GM21526 (cell line): ENCODE data around the gene KRTAP10-6.
"Not testable (repeated sequence)": the region's sequence is repeated elsewhere in the genome, so short reads cannot be mapped to it uniquely, and the experiment has no call there.

ENCODE experiments used
- ATAC-seq: cut with Tn5 transposase; IDR thresholded peaks from one replicate; pipeline ENCODE4 v1.9.1; 2021; ENCODE audit warnings: moderate library complexity; ENCODE audit not compliant: unreplicated experiment, low FRiP score

The KRTAP10-6 gene

GRCh38 chr21:44592446-44593311, at the start of gene KRTAP10-6:
Gene KRTAP10-6, minus strand, starts transcription at chr21:44592505. Its CDS starts 21 bp downstream, at chr21:44592484.
- no peak for ATAC-seq

DNA sequence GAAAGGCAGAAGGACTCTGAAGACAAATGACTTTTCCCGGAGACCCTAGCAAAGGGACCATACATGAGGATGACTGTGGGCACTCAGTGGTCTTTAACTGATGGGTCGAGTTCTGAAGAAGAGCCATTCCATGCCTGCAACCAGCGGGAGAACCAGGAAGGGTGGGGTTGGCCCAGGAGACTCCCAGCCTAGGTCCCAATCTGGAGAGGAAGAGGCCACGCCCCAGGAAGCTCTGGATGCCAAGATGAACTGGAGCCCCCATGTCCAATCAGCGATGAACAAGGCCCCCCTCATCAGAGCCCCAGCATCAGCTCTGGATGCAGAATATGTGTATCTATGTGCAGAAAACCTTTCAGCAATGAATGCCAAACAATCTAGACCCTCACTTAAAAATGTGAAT, 48.5 kb upstream of the KRTAP10-6 start:
- no peak for ATAC-seq

GRCh38 chr21:44639331-44639655, 47.0 kb upstream of the KRTAP10-6 start:
- no peak for ATAC-seq

GRCh38 chr21:44638506-44639330, 46.4 kb upstream of the KRTAP10-6 start:
- ATAC-seq: not testable (repeated sequence)

DNA sequence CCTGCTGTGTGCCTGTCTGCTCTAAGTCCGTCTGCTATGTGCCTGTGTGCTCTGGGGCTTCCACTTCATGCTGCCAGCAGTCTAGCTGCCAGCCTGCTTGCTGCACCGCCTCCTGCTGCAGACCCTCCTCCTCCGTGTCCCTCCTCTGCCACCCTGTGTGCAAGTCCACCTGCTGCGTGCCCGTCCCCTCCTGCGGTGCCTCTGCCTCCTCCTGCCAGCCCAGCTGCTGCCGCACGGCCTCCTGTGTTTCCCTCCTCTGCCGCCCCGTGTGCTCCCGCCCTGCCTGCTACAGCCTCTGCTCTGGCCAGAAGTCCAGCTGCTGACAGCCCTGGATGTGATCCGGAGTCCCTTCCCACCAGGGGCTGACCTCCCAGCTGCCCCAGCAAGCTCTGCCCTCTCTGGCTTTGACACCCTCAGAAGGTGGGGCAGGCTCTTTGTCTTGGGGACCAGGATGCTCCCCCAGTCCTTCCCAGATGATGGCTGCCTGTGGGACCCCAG, 45.6 kb upstream of the KRTAP10-6 start:
- ATAC-seq: not testable (repeated sequence)

DNA sequence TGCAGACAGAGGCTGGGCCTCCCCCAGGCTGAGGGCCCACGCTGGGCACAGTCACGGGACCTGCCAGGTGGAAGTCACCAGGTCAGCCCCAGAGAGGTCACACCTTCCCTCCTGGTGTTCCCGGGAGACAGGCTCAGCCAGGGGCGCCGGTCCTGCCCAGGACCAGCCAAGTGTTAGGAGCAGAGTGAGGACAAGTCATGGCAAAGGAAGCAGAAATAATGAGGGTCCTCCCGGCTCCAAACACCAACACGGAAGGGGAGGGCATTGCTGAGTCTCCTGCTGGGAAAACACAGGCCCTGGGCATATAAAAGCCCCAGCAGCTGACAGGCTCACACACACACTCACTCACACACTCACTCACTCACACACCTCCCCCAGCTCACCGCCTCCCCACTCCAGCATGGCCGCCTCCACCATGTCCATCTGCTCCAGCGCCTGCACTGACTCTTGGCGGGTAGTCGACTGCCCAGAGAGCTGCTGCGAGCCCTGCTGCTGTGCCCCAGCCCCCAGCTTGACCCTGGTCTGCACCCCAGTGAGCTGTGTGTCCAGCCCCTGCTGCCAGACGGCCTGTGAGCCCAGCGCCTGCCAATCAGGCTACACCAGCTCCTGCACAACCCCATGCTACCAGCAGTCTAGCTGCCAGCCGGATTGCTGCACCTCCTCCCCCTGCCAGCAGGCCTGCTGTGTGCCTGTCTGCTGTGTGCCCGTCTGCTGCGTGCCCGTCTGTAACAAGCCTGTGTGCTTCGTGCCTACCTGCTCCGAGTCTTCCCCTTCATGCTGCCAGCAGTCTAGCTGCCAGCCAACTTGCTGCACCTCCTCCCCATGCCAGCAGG, 44.9 kb upstream of the KRTAP10-6 start, which contains the start of gene KRTAP10-10:
KRTAP10-10 (plus strand) TSS at position 339 of the 833 bp plus-strand sequence; CDS start at position 401, 62 bp downstream.
- ATAC-seq: no peak

- ATAC-seq: no peak
These were observed 44.1 kb upstream of the KRTAP10-6 start for GRCh38 chr21:44636209-44637017.

DNA sequence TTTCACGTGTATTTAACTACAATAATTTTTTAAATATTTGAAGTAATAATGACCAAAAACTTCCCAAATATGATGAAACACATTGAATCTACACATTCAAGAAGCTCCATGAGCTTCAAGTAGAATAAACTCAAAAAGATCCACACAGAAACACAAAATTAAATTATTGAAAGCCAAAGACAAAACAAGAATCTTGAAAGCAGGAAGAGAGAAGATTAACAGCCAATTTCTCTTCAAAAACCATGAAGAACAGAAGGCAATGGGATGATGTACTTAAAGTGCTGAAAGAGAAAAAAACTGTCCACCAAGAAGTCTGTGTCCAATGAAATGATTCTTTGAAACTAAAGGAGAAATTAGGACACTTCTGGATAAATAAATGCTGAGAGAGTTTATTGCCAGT, 39.8 kb upstream of the KRTAP10-6 start:
- ATAC-seq: no peak

DNA sequence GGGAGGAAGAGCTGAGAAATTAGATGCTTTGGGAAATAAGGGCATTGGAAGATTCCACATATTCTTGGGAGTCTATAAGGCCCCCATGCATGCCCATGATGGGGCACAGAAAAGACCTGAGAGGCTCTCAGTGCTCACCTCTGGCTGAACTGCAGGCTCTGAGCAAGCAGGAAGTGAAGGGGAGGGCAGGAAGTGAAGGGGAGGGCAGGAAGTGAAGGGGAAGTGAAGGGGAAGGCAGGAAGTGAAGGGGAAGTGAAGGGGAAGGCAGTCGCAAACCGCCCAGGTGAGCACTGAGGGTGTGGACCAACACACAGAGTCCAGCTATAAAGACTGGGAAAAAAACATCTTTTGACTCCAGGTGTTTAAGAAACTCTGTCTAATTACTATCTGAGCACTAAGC, 38.1 kb upstream of the KRTAP10-6 start:
- no peak for ATAC-seq

GRCh38 chr21:44628707-44629391, 36.5 kb upstream of the KRTAP10-6 start:
- ATAC-seq: no peak

- not testable (repeated sequence) for ATAC-seq
These were observed 35.5 kb upstream of the KRTAP10-6 start for GRCh38 chr21:44627831-44628233.

DNA sequence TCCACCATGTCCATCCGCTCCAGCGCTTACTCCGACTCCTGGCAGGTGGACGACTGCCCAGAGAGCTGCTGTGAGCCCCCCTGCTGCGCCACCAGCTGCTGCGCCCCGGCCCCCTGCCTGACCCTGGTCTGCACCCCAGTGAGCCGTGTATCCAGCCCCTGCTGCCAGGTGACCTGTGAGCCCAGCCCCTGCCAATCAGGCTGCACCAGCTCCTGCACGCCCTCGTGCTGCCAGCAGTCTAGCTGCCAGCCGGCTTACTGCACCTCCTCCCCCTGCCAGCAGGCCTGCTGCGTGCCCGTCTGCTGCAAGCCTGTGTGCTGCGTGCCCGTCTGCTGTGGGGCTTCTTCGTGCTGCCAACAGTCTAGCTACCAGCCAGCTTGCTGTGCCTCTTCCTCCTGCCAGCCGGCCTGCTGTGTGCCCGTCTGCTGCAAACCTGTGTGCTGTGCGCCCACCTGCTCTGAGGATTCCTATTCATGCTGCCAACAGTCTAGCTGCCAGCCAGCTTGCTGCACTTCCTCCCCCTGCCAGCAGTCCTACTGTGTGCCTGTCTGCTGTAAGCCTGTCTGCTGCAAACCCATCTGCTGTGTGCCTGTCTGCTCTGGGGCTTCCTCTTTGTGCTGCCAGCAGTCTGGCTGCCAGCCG, 35.0 kb upstream of the KRTAP10-6 start:
- not testable (repeated sequence) for ATAC-seq

- no peak for ATAC-seq
These were observed 34.4 kb upstream of the KRTAP10-6 start, which contains the start of gene KRTAP10-9 for GRCh38 chr21:44626673-44627143. Gene KRTAP10-9, plus strand, starts transcription at chr21:44627093. Its CDS starts 79 bp downstream, at chr21:44627172.

DNA sequence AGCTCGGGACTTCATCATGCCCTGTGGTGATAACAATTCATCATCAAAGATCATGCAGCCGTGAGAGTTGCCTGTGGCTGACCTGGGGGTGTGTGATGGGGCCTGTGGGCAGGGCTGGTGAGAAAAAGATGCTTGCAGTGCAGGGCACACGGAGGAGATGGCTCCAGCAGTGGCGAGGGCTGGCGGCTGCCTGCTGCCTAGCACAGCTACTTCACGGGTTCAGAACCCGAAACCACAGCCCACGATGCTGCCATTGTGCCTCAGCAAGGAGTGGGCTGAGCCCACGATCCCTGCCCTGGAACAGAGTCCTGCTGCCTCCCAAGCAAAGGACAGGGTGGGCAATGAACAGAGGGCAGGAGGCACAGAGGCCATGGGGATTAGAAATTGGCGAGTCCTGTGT, 34.0 kb upstream of the KRTAP10-6 start:
- no peak for ATAC-seq

- ATAC-seq: no peak
These were observed 33.5 kb upstream of the KRTAP10-6 start for GRCh38 chr21:44625756-44626155.

- ATAC-seq: no peak
These were observed 31.3 kb upstream of the KRTAP10-6 start for GRCh38 chr21:44623575-44623974.

- ATAC-seq: no peak
These were observed 27.6 kb upstream of the KRTAP10-6 start for GRCh38 chr21:44619886-44620285.

DNA sequence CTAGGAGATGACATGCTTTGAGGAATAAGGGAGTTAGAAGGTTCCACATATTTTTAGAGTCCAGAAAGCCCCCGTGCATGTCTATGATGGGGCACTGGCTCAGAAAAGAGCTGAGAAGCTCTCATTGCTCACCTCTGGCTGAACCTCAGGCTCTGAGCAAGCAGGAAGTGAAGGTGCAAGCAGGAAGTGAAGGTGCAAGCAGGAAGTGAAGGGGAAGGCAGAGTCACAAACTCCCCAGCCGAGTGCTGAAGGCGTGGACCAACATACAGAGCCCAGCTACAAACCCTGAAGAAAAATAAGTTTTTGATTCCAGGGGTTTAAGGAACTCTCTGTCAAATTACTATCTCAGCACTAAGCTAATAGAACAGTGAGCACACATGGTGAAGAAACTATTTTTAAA, 26.6 kb upstream of the KRTAP10-6 start:
- ATAC-seq: no peak
